ENCODE results near the gene RETN.

DNA sequence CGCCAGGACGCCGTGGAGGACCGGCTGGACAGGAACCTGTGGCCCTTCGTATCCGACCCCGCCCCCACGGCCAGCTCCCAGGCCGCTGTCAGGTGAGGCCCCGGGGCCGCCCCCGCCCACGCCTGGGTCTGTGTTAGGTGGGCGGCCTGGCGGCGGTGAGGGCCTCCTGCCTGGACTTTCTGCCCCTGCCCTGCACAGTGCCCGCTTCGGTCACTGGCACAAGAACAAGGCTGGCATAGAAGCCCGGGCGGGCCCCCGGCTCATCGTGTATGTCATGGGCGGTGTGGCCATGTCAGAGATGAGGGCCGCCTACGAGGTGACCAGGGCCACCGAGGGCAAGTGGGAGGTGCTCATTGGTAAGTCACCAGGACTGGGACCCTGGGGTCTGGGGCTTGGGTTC lies 21.7 kb upstream of the RETN start:
- no peak for TF ChIP-seq POLR2A (IDR thresholded peaks at IDR 0.05; ENCODE audit: low read depth, low read length)
- TF ChIP-seq POLR2AphosphoS5 (IDR thresholded peaks at IDR 0.05; ENCODE audit: low read depth, low read length), result no peak
- no peak for TF ChIP-seq TAF1 (IDR thresholded peaks at IDR 0.05; ENCODE audit: borderline replicate concordance, low read depth, low read length)

Data from GM12892 (cell line).